Gastrocnemius medialis (tissue), 4 donors: ENCODE measurements around the gene TALDO1.

ENCODE experiments used
- CTCF ChIP-seq, 5 experiments: fragments of 450-650 bp in 3 of 5; fragments of 200-600 bp in 2 of 5; sonication (generic) in 2 of 5; IDR thresholded peaks in 4 of 5; conservative IDR thresholded peaks in 1 of 5; 1 replicate in 4 of 5; 2 replicates in 1 of 5; pipeline ENCODE4 v1.5.1; 2016 to 2019; ENCODE audit warnings: antibody characterized with exemption in 5 of 5, mild to moderate bottlenecking in 3 of 5, moderate library complexity in 3 of 5
- POLR2A ChIP-seq, 2 donors: fragments of 450-650 bp; IDR thresholded peaks; one replicate each; pipeline ENCODE4 v1.6.1; 2017; ENCODE audit warnings: antibody characterized with exemption in 2 of 2, mild to moderate bottlenecking in 2 of 2, moderate library complexity in 2 of 2

GRCh38 chr11:704228-704674, 43.0 kb upstream of the TALDO1 start:
- TF ChIP-seq POLR2A (IDR thresholded peaks at IDR 0.05) (no peak), CTCF (IDR thresholded peaks at IDR 0.05 in 4 of 5, conservative IDR thresholded peaks at IDR 0.05 in 1 of 5) (no peak)
